Stimulated activated CD4-positive, alpha-beta T cell treated with anti-CD3 and anti-CD28 coated beads, Interleukin-4, amount 100 ng/mL, for 1 hour (primary cell): ENCODE results near the gene BNIPL.

Experiments
- DNase-seq: peaks from one replicate; pipeline ENCODE4 v3.0.0-alpha.2; 2020

Gene BNIPL

GRCh38 chr1:151010346-151010726 lies 26.1 kb upstream of the BNIPL start:
- no peak for DNase-seq

DNA sequence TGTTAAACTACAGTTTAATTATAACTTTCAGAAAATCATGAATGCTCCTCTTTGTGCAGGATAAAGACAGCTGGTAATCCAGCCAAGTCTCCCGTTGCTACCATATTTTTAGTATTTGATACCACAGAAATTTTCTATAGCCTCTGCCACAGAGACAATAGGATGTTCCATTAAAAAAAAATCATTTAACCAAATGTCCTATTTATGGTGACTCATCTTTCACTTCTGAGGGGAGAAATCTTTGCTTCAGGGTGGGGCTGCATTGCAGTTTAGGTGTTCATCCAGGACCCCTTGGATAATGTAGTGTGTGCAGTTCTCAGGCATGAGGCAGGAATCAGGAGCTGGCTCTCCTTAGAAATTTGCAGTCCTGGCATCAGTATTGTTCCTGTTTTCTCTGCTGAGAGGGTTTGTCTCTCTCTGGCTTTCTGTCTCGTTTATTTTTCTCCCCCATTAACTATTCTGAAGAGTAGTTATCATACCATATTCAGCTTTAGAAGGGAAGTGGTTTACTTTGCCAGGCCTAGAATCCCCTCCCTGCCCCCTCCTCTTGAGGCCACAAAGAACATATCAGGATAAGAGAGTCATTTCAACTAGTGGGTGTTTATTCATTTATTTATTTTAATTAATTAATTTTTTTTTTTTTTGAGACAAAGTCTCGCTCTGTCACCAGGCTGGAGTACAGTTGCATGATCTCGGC lies 25.1 kb upstream of the BNIPL start:
- DNase-seq, result no peak

- no peak for DNase-seq
Observed at GRCh38 chr1:151012684-151013471, 23.5 kb upstream of the BNIPL start.

GRCh38 chr1:151013518-151013917 lies 22.9 kb upstream of the BNIPL start:
- DNase-seq, result no peak

GRCh38 chr1:151024540-151025146 lies 11.7 kb upstream of the BNIPL start:
- DNase-seq, result peak; percentile 82

DNA sequence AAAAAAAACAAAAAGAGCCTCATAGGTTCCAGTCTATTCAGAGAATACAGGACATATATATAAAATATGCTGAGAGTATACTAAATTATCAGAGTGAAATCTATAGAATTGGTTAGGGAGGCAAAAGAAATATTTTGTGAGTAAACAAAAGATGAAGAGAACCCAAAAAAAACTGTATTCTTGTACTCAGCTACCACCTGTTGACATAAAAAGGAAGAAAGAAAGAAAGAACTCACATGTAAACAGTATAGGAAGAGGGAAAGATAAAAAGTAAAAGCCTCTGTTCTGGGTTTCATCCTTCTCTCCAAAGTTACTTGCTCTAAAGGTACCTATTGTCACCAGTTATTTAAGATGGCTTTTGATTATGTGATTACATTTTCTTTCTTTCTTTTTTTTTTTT lies 9.9 kb upstream of the BNIPL start:
- DNase-seq, result no peak

DNA sequence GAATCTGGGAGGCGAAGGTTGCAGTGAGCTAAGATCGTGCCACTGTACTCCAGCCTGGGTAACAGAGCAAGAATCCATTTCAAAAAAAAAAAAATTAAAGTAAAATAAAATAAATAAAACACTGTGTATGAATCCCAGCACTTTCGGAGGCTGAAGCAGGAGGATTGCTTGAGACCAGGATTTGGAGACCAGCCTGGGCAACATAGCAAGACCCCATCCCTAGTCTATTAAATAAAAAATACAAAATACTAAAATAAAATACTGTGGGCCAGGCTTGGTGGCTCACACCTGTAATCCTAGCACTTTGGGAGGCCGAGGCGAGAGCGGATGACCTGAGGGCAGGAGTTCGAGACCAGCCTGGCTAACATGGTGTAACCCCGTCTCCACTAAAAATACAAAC lies 4.2 kb upstream of the BNIPL start:
- DNase-seq, result no peak

- no peak for DNase-seq
Observed at GRCh38 chr1:151035167-151035566, 1.2 kb upstream of the BNIPL start.

DNA sequence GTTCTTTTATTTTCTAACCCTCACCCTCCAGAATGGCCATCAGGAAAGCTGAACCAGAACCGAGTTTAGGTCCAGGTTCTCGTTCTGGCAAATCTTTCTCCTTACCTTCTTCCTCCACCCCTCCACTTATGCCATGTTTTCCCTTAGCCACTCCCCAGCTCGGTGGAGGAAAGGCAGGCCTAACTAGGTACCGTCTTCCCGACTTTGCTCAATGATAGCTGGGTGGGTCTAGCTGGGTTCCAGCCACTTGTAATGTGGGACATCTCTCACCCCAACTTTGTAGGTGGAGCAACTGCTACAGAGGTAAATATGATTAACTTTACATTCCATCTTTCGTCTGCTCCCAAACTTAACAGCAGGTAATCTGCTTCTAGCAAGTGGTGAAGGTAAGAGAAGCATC lies 646 bp downstream of the BNIPL start:
- no peak for DNase-seq

DNA sequence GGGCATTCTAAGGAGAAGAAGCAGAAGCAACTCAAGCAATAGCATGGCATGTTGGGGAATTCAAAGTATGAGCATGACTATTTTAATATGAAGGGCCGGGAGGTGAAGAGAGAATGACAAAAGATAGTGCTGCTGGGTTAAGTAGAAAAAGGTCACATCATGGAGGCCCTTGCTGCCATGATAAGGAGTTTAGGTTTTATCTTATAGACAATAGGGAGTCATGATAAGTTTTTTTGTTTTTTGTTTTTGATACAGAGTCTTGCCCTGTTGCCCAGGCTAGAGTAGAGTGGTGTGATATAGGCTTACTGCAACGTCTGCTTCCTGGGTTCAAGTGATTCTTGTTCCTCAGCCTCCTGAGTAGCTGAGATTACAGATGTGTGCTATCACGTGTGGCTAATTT lies 3.1 kb downstream of the BNIPL start:
- no peak for DNase-seq

GRCh38 chr1:151043163-151043562 lies 6.8 kb downstream of the BNIPL start:
- DNase-seq, result no peak

DNA sequence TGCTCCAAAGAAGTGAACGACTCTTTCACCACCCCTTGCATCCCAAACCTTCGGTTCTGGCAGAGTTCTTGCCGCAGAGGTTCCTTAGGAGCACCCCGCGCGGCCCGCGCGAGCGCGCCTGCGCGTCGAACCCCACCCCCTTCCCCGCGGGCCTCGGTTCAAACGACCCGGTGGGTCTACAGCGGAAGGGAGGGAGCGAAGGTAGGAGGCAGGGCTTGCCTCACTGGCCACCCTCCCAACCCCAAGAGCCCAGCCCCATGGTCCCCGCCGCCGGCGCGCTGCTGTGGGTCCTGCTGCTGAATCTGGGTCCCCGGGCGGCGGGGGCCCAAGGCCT lies 11.2 kb downstream of the BNIPL start, which contains the start of gene C1orf56:
TSS of gene C1orf56 (plus strand) at position 161 of the 334 bp plus-strand sequence. CDS start at position 258, 97 bp downstream.
- peak; percentile 63 for DNase-seq

DNA sequence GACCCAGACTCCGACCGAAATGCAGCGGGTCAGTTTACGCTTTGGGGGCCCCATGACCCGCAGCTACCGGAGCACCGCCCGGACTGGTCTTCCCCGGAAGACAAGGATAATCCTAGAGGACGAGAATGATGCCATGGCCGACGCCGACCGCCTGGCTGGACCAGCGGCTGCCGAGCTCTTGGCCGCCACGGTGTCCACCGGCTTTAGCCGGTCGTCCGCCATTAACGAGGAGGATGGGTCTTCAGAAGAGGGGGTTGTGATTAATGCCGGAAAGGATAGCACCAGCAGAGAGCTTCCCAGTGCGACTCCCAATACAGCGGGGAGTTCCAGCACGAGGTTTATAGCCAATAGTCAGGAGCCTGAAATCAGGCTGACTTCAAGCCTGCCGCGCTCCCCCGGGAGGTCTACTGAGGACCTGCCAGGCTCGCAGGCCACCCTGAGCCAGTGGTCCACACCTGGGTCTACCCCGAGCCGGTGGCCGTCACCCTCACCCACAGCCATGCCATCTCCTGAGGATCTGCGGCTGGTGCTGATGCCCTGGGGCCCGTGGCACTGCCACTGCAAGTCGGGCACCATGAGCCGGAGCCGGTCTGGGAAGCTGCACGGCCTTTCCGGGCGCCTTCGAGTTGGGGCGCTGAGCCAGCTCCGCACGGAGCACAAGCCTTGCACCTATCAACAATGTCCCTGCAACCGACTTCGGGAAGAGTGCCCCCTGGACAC lies 11.7 kb downstream of the BNIPL start:
- peak; percentile 53 for DNase-seq

GRCh38 chr1:151048645-151049032 lies 12.3 kb downstream of the BNIPL start:
- no peak for DNase-seq

DNA sequence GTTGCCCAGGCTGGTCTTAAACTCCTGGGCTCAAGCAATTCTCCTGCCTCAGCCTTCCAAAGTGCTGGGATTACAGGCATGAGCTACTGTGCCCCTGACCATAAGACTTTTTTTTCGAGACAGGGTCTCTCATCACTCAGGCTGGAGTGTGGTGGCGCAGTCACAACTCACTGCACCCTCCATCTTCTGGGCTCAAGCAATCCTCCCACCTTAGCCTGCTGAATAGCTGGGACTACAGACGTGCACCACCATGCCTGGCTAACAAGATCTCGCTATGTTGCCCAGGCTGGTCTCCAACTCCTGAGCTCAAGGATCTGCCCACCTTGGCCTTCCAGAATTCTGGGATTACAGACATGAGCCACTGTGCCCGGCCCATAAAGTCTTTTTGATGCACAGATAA lies 13.1 kb downstream of the BNIPL start:
- no peak for DNase-seq

DNA sequence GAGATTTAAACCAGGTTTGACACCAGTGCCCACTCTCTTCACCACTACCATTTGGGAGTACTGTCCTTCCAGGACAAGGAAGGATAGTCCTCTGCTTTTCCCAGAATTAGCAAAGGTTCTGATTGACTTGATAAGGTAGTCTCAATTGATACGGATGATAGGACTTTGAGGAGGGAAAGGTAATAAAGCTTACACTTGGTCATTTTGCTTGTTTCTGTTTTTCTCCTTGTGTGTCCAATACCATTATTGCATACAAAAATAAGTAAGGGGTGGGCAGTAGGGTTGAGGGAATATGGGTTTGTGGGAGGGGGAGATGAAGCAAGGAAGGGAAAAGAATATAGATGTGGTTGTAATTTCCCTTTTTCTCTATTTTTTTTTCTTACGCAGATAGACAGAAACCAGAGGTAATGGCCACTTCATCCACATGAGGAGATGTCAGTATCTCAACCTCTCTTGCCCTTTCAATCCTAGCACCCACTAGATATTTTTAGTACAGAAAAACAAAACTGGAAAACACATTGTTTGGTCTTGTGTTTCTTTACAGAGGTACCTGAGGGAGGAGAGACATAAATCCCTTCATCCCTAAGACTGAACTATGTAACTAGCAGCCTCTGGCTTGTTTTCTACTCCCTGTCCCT lies 13.8 kb downstream of the BNIPL start:
- no peak for DNase-seq

GRCh38 chr1:151051356-151052009 lies 15.1 kb downstream of the BNIPL start:
- DNase-seq, result no peak

DNA sequence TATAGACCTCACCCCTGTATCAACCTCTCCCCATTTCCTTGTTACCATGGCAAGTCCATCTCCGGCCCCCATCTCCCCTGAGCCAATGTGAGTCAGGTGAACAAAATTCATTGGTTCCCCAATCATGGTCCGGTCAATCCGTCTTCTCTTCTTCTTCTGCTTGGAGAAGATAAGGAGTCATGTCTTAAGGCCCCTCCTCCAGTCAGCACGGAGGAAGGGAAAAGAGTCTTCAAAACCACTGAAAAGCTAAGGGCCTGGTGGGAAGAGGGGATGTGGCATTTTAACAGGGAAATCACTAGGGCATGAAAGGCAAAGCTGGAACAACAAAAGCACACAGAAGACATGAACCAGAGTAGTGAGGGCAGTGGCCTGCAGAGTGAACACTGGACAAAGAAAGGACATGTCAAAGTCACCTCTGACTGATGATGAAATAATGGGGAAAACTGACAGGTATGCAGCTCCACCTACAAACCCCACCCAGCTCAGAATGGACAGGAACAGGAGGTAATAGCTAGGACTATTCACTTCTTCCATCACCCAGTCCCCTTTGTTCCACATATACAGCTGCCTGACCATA lies 18.7 kb downstream of the BNIPL start:
- no peak for DNase-seq

DNA sequence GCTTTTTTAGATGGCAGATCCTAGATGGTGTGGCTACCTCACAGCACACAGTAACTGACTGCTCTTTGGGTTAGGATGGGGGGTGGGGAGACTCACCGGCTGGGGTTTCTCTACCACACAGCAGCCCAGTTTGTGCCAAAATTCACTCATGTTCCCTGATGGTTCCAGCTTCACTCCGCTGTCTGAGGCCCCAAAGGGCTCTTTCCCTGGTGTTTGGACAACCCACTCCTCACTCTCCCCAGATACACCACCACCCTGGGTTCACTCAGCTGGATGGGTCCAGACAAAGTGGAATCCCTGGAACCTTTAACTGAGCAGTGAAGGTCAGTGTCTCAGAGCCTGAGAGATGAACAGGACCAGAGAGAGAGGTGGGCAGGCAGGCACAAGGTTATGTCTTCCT lies 19.2 kb downstream of the BNIPL start:
- DNase-seq, result no peak

DNA sequence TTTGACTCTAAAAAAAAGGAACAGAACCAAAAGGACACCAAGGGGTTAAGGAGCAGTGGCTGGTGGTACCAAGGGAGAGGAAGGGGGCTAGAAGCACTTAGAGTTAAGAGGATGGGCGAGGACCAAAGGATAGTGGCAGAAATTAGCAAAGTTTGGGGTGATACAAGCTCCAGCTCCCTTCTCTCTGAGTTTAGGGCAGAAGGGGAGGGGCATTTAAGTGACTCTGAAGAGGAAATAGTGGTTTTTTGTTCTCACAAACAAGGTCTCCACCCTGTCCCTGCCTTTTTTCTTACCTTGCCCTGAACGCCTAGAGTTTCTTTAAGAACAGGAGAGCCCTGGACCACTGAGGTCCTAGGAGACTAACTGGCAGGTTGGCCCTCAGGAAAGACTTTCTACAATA lies 19.8 kb downstream of the BNIPL start:
- DNase-seq, result no peak

- DNase-seq, result no peak
Observed at GRCh38 chr1:151058692-151059091, 22.3 kb downstream of the BNIPL start.
